Measurements from ENCODE around the gene RAPGEF1.

The RAPGEF1 gene

DNA sequence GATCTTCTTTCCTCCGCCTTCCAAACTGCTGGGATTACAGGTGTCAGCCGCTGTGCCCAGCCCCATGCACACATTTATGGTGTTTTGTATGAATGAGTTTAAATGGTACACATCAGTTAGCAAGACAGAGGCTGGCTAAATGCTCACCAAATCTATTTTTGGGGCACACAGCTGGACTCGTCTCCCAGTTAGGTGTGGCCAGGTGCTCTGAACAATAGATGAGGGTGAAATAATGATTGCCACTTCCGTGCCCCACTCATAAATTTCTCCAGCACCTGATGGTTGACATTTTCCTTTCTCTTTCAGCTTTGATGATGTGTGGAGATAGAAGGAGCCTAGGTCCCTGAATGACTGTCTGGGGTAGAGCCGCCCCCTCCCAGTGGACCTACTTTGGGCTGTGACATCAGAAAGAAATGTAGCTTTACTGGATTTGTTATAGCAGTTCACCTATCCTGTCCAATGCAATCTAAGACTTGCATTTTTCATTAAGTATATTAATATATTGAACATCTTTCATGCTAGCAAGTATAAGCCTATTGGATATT is 8.6 kb upstream of the RAPGEF1 start:
- DNase-seq, result no peak

DNA sequence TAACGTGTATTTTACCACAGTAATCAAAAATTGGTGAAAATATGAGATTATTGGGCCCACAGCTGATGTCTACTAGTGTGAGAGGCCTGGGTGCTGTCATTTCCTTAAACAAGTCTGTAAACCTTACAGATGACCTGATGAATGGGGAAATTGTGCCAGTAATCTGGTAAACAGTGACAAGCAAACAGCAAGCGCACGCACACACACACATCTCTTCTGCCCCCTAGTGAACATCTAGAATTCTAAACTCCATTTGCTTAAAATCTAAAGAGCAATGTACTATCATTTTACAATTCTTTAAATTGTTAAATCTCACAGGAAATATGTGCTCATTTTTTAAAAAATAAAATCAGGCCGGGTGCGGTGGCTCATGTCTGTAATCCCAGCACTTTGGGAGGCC is 7.5 kb upstream of the RAPGEF1 start:
- no peak for DNase-seq

DNA sequence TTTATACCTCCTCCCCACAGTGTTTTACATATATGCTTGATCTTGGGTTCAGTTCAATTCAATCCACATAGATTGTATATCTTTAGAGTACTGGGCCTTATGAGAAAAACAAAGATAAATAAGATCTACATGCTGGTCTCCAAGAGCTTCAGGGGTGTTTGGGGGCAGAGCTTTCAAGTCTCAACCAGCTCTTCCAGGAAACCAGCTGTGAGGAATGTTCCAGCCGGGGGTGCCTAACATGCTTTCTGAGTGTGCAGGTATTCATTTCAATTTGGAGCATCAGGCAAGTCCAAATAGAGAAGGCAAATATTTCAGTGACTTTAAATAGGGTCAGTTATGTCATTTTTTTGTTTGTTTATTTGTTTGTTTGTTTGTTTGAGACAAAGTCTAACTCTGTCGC is 5.7 kb upstream of the RAPGEF1 start:
- no peak for DNase-seq

DNA sequence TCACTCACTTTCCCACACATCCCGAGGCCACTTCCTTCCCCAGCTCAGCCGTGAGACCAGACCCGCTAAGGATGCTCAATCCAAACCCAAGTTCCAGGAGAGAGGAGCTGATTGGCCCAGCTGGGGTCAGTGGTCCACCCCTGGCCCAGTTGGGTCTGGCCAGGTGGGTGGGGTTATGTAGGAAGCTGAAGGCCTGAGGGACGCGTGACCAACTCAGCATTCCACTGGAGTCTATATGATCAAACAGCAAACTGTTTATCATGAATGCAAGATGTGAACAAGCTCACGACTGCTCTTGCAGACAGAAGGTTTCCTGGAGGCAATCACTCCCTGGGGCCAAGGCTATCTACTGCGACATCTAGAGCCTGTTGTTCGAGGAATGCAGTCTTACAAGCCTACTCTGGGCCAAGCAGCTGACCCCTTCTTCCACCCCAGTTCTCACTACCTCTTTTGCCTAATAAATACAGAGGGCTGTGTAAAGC is 4.9 kb upstream of the RAPGEF1 start:
- no peak for DNase-seq

DNA sequence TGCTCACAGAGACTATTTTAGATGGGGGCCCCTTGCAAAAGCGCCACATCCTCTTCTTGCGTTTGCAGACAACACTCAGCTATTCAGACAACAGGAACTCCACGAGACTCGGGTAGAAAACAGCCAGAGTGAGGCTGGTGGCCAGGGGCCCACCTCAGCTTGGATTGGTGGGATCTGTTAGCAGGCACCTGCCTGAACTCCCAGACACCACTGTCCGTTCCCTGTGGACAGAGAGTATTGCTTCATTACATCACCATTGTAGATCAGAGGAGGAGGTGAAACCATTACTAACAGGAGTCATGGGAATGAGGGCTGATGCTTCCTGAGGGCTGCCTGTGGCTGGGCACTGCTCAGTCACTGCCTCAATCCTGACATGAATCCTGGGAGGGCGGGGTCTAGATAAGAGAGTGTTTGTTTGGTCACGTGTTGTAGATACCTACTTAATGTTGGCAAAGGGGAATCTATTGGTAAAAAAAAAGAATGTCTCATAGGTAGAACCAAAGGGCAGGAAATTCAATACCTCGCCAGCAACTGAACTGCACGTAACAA is 4.4 kb upstream of the RAPGEF1 start:
- DNase-seq, result no peak

DNA sequence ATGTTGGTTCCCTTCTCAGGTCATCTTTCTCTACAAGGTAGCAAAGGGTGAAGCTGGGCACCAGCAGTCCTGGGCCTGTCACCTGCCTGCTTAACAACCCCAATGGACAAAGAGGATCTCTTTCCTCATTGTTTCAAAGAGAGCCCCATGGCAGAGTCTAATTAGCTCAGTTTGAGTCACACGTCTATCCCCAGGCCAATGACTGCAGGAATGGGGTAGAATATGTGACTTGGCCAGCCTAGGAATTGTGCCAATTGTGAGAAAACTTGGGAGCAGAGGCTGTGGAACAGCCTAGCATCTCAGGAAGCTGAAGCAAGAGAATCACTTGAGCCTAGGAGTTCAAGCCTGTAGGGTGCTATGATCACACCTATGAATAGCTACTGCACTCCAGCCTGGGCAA is 3.6 kb upstream of the RAPGEF1 start:
- no peak for DNase-seq

DNA sequence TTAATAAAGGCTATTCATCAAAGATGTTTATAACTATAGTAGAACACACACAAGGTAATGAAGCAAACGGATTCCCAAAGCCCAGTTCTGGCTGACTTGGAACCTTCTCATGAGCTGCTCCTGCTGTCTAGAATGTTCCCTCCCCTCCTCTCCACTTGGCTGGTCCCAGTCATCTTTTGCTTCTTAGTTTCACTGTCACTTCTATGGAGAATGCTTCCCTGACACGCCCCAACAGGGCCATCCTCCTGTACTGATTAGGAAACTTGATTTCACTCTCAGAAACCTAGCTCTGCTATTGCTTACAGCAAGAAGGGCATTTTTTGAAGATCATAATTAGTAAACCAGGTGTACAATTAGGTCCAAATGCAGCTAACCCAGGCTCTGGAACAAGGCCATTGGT is 3.2 kb upstream of the RAPGEF1 start:
- DNase-seq, result no peak

DNA sequence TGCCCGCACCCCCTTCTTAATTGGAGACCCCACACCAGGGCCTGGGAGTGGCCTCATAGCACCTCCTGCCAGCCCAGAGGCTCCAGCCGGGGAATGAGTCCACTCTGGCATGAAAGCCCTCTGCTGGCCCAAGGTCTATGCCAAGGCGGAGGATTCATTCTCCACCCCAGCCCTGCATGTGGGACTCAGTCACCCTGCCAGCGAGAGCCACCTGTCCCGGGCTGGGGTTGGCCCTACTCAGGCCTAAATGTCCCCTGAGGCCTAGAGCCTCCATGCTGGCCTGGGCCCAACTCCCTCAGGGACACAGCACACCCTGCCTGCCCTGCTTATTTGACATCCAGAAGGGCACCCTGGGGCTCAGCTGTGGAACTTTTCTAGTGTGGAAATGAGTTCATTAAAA is 1.0 kb upstream of the RAPGEF1 start:
- DNase-seq, result no peak

DNA sequence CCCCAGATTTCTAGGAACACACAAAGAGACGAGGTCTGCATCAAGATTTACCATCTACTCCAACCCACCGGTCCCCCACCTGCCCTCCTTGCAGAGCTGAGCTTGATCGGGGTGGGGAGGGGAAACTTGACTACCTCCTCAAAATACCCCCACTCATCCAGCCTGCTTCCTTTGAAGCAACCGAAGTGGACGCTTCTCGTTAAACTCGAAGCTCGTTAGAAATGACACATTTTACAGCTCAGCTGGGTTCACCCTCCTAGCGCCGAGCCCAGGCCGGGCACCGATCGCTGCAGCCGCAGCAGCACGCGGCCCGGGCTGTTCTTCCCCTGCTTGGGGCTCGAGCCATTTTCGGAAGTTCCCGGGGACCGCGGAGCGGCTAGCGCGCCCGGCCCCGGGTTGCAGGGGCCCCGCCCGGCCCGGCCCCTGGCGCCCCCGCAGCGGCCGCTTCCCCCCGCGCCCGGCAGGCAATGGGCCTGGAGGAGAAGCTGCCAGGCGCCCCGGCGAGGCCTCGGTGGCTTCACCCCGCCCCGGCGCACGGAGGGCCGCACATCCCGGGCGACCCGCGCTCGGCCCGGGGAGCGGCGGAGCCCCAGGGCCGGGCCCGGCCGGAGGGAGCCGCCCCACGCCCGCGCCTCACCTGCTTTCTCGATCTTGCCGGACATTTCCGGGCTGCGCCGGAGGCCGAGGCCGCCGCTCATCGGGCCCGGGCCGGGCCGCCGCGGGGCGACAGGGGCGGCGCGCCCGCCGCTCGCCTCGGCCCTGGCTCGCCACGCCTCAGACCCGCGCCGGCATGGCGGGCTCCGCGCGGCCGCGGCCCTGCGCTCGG is 530 bp downstream of the RAPGEF1 start:
- DNase-seq, result peak; percentile 70

DNA sequence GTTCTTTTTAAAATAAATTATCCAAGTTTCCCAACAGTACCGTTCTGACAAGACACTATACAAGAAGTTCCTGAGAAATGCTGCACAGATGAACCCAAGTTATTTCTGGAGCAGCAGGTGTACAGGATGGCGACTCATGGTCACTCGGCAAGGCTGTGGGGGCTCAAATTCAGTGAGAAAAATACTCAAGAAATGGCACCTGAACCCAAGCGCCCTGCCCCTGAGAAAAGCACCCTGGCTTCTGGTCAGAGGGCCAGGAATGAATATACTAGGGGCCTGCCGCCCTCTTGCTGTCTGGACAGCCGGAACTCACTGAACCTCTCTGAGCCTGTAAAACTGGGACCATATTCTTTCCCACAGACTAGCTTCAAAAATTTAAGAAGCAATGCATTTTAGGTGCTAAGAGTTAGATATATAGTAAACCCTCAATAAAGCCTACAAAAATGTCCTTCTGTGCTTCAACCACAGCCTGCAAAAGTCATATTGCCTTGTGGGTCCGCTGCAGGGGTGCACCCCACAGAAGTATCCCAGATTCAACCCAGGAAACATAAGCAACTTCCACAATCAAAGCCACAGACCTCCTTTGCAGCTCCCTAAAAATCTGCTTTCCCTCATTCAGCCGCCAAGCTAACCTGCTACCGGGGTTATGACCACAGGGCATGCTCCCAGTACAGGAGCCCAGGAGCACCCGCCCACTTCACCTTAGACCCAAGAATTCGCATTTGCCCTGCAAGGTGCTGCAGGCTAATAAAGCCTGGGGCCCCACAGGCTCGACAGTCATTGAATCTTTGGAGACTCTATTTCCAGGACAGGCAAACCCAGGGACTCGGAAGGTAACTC is 1.4 kb downstream of the RAPGEF1 start:
- DNase-seq, result no peak

DNA sequence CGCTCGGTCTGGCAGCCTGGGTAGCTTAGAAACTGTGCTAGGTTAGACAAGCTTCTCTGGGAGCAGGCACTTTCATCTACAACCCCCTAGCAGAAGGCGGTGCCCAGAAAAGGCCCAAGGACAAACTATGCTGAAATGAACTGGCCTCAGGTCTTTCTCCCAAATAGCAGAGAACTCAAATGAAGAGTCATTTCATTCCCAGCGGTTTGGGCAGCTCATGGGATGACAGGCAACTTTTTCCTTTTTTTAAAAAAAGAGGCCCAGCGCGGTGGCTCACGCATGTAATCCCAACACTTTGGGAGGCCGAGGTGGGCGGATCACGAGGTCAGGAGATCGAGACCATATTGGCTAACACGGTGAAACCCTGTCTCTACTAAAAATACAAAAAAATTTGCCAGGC is 2.5 kb downstream of the RAPGEF1 start:
- DNase-seq, result no peak

DNA sequence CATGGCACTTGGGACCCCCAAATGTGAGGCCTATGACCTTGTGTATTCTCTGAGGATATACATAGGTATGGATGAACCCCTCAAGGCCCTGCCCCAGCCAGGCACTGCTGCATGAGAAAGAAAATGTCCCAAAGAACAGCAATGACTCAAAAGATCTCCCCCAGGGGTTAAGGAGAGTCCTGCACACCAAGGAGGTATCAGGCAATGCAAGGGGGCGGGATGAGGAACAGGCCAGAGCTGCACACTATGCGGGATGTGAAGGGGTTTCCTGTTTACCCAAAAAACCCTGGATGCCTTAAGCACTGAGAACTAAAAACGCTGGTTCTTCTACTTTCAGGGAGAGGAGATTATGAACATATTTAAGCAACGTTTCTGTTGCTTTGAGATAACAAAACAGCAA is 3.4 kb downstream of the RAPGEF1 start:
- DNase-seq, result no peak

DNA sequence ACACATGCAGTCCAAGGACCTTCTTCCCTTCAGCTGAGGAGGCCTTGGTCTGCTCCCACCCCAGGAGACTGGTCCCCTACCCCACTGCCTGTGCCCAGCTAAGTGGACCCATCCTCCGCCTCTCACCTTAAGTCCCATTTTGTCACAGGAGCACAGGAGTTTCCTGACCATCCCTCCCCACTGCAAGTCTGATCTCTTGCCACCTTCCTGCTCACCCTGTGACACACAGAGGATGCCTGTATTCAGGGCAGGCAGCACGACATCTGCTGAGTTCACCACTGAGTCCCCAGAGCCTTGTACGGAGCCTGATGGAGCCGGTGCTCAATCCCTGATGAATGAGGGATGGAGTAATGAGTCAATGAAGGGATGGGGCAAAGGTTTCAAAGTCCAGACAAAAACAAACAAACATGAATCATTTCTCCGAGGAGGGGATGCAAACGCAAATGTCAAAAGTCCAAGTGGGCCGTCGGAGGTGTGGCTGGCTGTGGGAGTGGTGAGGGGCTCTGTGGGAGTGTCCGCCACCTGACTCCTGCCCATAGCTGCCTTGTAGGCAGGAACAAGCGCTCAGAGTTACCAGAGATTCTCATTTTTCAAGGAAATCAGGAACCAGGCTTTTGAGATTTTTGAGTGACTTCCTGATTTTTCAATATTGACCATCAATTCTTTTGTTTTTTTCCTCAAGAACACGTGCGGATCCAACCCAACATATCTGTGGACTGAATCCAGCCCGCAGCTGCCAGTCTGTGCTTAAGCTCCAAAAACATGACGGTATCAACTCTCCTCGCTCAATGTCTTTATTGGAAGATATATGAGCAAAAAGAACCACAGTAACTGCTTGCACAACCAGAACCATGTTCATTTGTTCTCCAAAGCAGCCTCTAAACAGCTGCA is 4.4 kb downstream of the RAPGEF1 start:
- no peak for DNase-seq

DNA sequence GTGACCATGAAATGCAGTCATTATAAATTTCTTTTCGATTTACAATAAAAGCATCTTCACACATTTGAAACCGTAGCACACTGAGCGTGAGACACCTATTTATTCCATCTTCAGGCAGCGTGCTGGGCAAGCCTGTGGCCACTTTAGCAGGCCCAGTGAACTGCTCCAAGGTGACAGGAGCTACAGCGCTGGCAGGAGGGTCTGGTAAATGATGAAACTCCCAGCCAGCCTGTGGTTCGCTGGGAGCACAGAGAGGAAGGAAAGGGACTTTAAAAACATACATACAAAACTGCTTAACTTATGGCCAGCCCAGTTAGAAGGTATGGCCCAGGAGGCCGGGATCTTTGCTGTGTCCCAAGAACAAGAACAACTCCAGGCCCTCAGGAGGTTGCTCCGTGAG is 5.1 kb downstream of the RAPGEF1 start:
- no peak for DNase-seq

DNA sequence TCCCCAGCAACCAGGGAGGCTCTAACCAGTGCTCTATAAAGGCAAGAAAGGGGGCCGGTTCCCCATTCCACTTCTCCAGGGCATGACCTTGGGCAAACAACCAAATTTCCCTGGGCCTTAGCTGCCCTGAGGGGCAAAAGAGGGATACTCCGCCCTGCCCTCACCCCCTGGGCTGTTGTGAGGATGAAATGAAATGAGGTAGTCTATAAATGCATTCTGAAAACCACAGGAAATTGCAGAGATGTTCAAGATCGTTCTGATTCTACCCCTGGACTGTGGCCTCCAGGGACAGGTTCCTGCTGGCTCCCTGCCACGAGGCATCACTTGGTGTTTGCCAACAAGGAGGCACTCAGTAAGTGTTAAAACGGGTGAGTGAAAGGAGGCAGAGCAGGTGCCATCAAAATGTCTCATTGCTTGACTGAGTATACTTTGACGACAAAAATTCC is 5.7 kb downstream of the RAPGEF1 start:
- no peak for DNase-seq

DNA sequence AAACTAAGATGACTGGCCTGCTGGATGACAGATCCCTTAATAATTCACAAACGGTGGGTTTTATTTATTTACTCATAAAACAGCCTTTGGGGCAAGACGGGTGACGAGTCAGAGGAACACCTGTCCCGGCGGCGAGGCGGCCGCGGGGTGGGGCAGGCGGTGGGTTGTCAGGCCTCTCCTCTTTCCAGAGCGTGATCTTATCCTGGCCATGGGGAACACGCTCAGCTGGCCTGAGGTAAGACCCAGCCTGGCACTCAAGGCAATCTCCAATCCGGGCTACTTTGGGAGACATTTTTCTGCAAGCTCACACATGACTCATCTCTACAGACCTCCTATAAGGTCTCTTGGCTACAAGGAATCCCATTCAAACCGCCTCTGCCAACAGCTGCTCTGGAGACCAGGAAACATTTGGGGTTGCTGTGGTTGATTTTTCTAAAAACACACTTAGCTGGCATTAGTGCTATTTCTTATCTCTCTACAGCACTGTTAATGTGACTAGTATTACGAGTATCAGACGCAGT is 6.3 kb downstream of the RAPGEF1 start:
- DNase-seq, result no peak

DNA sequence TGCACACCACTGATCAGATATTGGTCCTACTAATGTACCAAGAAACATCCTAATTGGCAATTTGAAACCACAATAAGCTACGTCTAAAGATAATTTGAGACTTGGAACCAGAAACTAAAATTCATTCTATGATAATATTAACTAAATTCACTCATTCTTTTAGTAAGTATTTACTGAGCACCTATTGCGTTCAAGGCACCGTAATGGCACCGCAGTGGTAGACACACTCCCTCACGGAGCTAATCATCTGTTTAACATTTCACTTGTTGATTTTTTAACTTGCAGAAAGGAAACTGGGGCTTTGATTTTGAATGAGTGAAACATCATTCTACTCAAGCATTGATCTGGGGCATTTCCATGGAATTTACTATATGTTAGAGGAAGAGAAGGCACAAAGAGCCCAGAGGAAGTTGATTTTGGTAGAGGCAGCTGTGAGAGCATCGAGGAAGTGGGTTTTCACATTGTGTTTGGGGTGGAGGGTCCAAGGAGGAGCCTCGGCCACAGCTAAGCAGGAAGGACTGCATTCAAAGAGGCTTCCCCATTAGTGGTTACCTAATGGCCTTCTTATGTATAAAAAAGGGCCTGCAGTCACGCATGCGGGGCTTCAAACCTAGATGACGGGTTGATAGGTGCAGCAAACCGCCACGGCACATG is 7.1 kb downstream of the RAPGEF1 start:
- no peak for DNase-seq

DNA sequence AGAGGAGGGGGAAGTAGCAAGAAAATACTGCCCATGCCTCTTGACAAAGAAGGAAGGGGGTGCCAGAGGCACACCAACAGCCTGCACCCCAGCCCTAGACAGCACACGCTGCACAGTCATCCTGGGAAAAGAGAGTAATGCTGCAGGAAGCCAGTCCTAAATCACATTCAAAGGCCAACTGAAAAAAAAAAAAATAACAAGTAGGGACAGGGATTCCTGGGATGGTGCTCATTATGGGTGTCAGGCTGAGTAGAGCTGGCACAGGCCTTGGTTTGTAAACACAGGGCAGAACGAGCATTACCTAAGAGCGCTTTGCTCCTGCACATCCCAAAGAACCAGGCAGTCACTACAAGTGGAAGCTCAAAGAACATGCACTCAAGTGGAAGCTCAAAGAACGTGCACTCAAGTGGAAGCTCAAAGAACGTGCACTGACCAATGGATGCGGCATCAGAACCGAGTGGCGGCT is 7.8 kb downstream of the RAPGEF1 start:
- DNase-seq, result no peak

DNA sequence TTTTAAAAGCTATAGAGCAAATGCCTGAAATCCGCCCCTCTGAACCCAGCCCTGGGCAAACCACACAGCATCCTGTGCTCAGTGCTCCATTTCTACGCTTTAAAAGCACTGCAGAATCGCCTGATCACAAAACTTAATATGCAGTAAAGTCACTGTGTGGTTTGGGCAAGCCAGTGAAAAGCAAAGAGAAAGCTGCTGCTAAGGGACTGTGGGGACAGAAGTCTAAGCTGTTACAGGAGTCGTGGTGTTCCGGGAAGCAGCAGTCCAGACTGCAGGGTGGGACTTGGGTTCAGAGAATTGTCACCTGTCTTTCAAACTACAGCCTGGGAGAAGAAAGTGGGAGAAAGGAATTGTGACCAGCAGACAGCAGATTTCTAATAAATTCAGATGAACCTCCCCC is 8.2 kb downstream of the RAPGEF1 start:
- DNase-seq, result no peak

DNA sequence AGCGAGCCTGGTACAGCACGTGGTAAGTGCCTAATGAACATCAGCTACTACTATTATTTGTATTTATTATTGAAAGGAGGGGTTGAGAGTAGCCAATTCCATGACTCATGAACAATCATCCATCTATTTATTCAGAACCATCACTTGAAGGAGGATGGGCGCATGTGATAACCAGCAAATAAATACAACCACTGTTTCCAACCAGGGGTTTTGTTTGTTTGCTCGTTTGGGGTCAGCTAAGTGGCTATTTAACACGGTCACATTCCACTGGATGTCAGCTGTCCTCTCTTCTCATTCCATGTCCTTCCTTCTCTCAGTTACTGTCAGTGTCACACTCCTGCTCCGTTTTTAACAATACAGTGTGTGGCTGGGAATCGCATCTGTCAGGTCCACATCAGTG is 8.6 kb downstream of the RAPGEF1 start:
- no peak for DNase-seq

DNA sequence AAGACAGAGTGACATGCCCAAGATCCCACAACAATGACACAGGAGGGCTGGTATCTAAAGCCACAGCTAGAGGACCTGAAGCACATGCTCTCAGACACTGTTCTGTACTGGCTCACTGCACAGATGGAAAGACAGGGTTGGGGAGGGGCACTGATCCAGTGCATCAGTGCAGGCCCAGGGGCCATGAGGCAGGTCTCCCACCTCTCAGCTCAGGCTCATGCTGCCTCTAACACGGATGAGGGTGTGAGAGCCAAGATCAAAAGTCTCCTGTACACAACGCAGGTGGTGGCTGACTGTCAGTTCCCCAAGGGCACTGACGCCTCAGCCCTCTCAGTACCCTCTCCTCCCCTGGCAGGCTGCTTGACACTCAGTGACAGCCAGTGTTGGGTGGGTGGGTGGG is 10.9 kb downstream of the RAPGEF1 start:
- no peak for DNase-seq

Measured in right kidney (tissue), 1 donor.